HG03159 (cell line): Measurements from ENCODE around the gene VAPA.
"Not testable (repeated sequence)": the region's sequence is repeated elsewhere in the genome, so short reads cannot be mapped to it uniquely, and the experiment has no call there.

Experiments
- ATAC-seq: cut with Tn5 transposase; IDR thresholded peaks from one replicate; pipeline ENCODE4 v1.9.1; 2021; ENCODE audit warnings: mild to moderate bottlenecking, moderate library complexity; ENCODE audit not compliant: unreplicated experiment

Gene VAPA

GRCh38 chr18:9885170-9886004, 28.4 kb upstream of the VAPA start, which contains the start of gene TXNDC2:
Gene TXNDC2 (plus strand): TSS chr18:9885973. CDS start chr18:9886681, 708 bp downstream.
- no peak for ATAC-seq

- no peak for ATAC-seq
These were observed 27.8 kb upstream of the VAPA start for GRCh38 chr18:9886005-9886348.

- ATAC-seq = no peak
These were observed 25.8 kb upstream of the VAPA start for GRCh38 chr18:9887992-9888391.

- no peak for ATAC-seq
These were observed 23.6 kb upstream of the VAPA start for GRCh38 chr18:9890196-9890595.

GRCh38 chr18:9890957-9891356, 22.9 kb upstream of the VAPA start:
- ATAC-seq = no peak

GRCh38 chr18:9891515-9891914, 22.3 kb upstream of the VAPA start:
- ATAC-seq = not testable (repeated sequence)

- no peak for ATAC-seq
These were observed 19.3 kb upstream of the VAPA start for GRCh38 chr18:9894454-9895068.

GRCh38 chr18:9897129-9897528, 16.7 kb upstream of the VAPA start:
- ATAC-seq = no peak

- not testable (repeated sequence) for ATAC-seq
These were observed 16.0 kb upstream of the VAPA start for GRCh38 chr18:9897787-9898291.

- no peak for ATAC-seq
These were observed 14.8 kb upstream of the VAPA start for GRCh38 chr18:9898792-9899549.

- not testable (repeated sequence) for ATAC-seq
These were observed 14.3 kb upstream of the VAPA start for GRCh38 chr18:9899550-9899930.

- no peak for ATAC-seq
These were observed 13.1 kb upstream of the VAPA start for GRCh38 chr18:9900699-9901098.

- no peak for ATAC-seq
These were observed 12.4 kb upstream of the VAPA start for GRCh38 chr18:9901377-9901776.

- ATAC-seq = not testable (repeated sequence)
These were observed 11.6 kb upstream of the VAPA start for GRCh38 chr18:9902264-9902663.

- ATAC-seq = no peak
These were observed 11.0 kb upstream of the VAPA start for GRCh38 chr18:9902832-9903231.

GRCh38 chr18:9905401-9905922, 8.4 kb upstream of the VAPA start:
- ATAC-seq = no peak

GRCh38 chr18:9906481-9906880, 7.3 kb upstream of the VAPA start:
- ATAC-seq = no peak

GRCh38 chr18:9907867-9908266, 5.9 kb upstream of the VAPA start:
- no peak for ATAC-seq

- no peak for ATAC-seq
These were observed 3.7 kb upstream of the VAPA start for GRCh38 chr18:9910071-9910470.

GRCh38 chr18:9910661-9911060, 3.2 kb upstream of the VAPA start:
- no peak for ATAC-seq

GRCh38 chr18:9911226-9911625, 2.6 kb upstream of the VAPA start:
- no peak for ATAC-seq
